H7 (cell line): Measurements from ENCODE around the gene DDX39B. TPM values are rescaled to one million over a fixed set of nuclear protein-coding genes. Genes with fewer than 3 reads are reported as not detected.

Experiments
- total RNA-seq: library from RNA; depleted of rRNA; stranded (reverse); fragments of >200 nt; shearing (Covaris generic); gene quantifications from 2 replicates; pipeline ENCODE4 v1.2.3, GENCODE V29; 2014; rRNA removed

Gene DDX39B
- total RNA-seq, 1 experiment from 2014 or later = 872 TPM

Other genes with a start within 250 kb of the DDX39B start
- gene HLA-B, start 184.8 kb downstream of the DDX39B start, total RNA-seq = 7.3 and 27.3 TPM in 2 replicates
- gene MICA, start 138.4 kb downstream of the DDX39B start, total RNA-seq = 12.0 and 14.7 TPM in 2 replicates
- 50.3 and 55.4 TPM in 2 replicates for gene MICB, start 43.9 kb downstream of the DDX39B start, total RNA-seq
- not detected in 2 replicates for gene MCCD1, start 13.0 kb downstream of the DDX39B start, total RNA-seq
- gene ATP6V1G2, start 4.6 kb upstream of the DDX39B start, total RNA-seq = 3.5 and 7.0 TPM in 2 replicates
- 33.2 and 34.2 TPM in 2 replicates for gene NFKBIL1, start 5.6 kb upstream of the DDX39B start, total RNA-seq
- 0.44 TPM in 1 of 2 replicates, not detected in the other for gene LTA, start 30.3 kb upstream of the DDX39B start, total RNA-seq
- gene TNF, start 33.6 kb upstream of the DDX39B start, total RNA-seq = not detected in 2 replicates
- gene LTB, start 40.4 kb upstream of the DDX39B start, total RNA-seq = 0.35 TPM in 1 of 2 replicates, not detected in the other
- gene LST1, start 44.3 kb upstream of the DDX39B start, total RNA-seq = not detected in 2 replicates
- not detected in 2 replicates for gene NCR3, start 51.0 kb upstream of the DDX39B start, total RNA-seq
- 0.48 and 1.4 TPM in 2 replicates for gene AIF1, start 73.2 kb upstream of the DDX39B start, total RNA-seq
- 163 and 176 TPM in 2 replicates for gene PRRC2A, start 78.7 kb upstream of the DDX39B start, total RNA-seq
- 320 and 331 TPM in 2 replicates for gene BAG6, start 110.7 kb upstream of the DDX39B start, total RNA-seq
- 3.3 and 4.2 TPM in 2 replicates for gene APOM, start 113.9 kb upstream of the DDX39B start, total RNA-seq
- 17.3 and 17.6 TPM in 2 replicates for gene C6orf47, start 118.8 kb upstream of the DDX39B start, total RNA-seq
- gene GPANK1, start 123.0 kb upstream of the DDX39B start, total RNA-seq = 28.6 and 33.3 TPM in 2 replicates
- gene CSNK2B, start 124.1 kb upstream of the DDX39B start, total RNA-seq = 197 and 224 TPM in 2 replicates
- 2.9 and 4.2 TPM in 2 replicates for gene LY6G5B, start 128.0 kb upstream of the DDX39B start, total RNA-seq
- gene LY6G5C, start 139.1 kb upstream of the DDX39B start, total RNA-seq = 0.70 and 2.0 TPM in 2 replicates
- 35.7 and 39.7 TPM in 2 replicates for gene ABHD16A, start 161.3 kb upstream of the DDX39B start, total RNA-seq
- not detected in 2 replicates for gene LY6G6F, start 164.9 kb upstream of the DDX39B start, total RNA-seq
- 2.8 TPM in 1 of 2 replicates, not detected in the other for gene LY6G6D, start 173.3 kb upstream of the DDX39B start, total RNA-seq
- gene LY6G6C, start 179.7 kb upstream of the DDX39B start, total RNA-seq = not detected in 2 replicates
- not detected in 2 replicates for gene MPIG6B, start 181.4 kb upstream of the DDX39B start, total RNA-seq
- 83.6 and 99.2 TPM in 2 replicates for gene DDAH2, start 187.3 kb upstream of the DDX39B start, total RNA-seq
- gene CLIC1, start 194.5 kb upstream of the DDX39B start, total RNA-seq = 456 and 621 TPM in 2 replicates
- 19.5 and 28.4 TPM in 2 replicates for gene MSH5, start 198.0 kb upstream of the DDX39B start, total RNA-seq
- gene SAPCD1, start 220.7 kb upstream of the DDX39B start, total RNA-seq = 1.8 and 7.7 TPM in 2 replicates
- gene VWA7, start 235.3 kb upstream of the DDX39B start, total RNA-seq = 0.44 and 2.1 TPM in 2 replicates